Mucosa of rectum (tissue), 2 donors: ENCODE measurements around the gene UBE3D.
"Not testable (repeated sequence)": the region's sequence is repeated elsewhere in the genome, so short reads cannot be mapped to it uniquely, and the experiment has no call there.

Source experiments
- H3K27ac ChIP-seq, 2 donors: one replicate each; pipeline ENCODE4 v1.7.0; 2013; ENCODE audit warnings: inconsistent platforms in 2 of 2, low read depth in 2 of 2, low read length in 2 of 2
- H3K27me3 ChIP-seq, 2 donors: one replicate each; pipeline ENCODE4 v1.7.0; 2013; ENCODE audit warnings: low read length in 2 of 2; ENCODE audit not compliant: control insufficient read depth in 2 of 2, insufficient read depth in 2 of 2
- H3K36me3 ChIP-seq, 2 donors: one replicate each; pipeline ENCODE4 v1.7.0; 2013; ENCODE audit warnings: low read length in 2 of 2; ENCODE audit not compliant: control insufficient read depth in 2 of 2, insufficient read depth in 2 of 2
- H3K4me1 ChIP-seq, 2 donors: one replicate each; pipeline ENCODE4 v1.7.0; 2013; ENCODE audit warnings: low read length in 2 of 2, mild to moderate bottlenecking in 1 of 2; ENCODE audit not compliant: control insufficient read depth in 2 of 2, insufficient read depth in 2 of 2
- H3K4me3 ChIP-seq, 2 donors: one replicate each; pipeline ENCODE4 v1.7.0; 2013; ENCODE audit warnings: low read length in 2 of 2
- H3K9ac ChIP-seq, 2 donors: one replicate each; pipeline ENCODE4 v1.7.0; 2013; ENCODE audit warnings: low read length in 2 of 2, low read depth in 1 of 2, mild to moderate bottlenecking in 1 of 2
- H3K9me3 ChIP-seq, 2 donors: one replicate each; pipeline ENCODE4 v1.7.0; 2013; ENCODE audit warnings: low read length in 2 of 2; ENCODE audit not compliant: control insufficient read depth in 2 of 2
- donor health status: healthy.
- donor health status: Normal muscosa, but diverticular disease.

UBE3D gene

DNA sequence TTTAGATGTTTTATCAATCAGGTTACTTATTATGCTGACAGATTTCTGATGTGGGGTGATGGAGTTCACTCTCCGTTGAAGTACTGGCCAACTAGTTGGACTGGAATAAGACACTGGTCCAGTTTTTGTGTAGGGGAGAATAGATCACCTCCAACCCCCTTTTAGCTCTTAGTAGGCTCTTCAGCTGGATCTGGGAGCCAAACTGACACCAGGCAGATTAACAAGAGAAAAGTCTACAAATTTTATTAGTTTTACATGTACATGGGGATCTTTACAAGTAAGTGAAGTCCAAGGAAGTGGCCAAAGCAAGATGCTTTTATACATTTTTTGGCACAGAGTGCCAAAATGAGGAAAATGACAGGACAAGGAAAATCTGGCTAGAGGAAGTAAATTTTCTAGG lies 107.1 kb downstream of the UBE3D start:
- Histone ChIP-seq H3K36me3 (peaks cover 0 to 2% of the 10 kb centered on the region in 2 donors), H3K9ac (no peak overlapping the region), H3K9me3 (no peaks in the 10 kb centered on the region), H3K4me3 (no peak overlapping the region), H3K27me3 (no peaks in the 10 kb centered on the region), H3K27ac (no peak overlapping the region), H3K4me1 (no peaks in the 10 kb centered on the region)

GRCh38 chr6:82957868-82958245 lies 107.8 kb downstream of the UBE3D start:
- peaks cover 0 to 2% of the 10 kb centered on the region in 2 donors for H3K36me3 ChIP-seq
- H3K27me3 ChIP-seq = no peaks in the 10 kb centered on the region
- no peaks in the 10 kb centered on the region for H3K4me1 ChIP-seq
- no peak overlapping the region for H3K4me3 ChIP-seq
- no peak overlapping the region for H3K9ac ChIP-seq
- H3K27ac ChIP-seq = no peak overlapping the region
- H3K9me3 ChIP-seq = no peaks in the 10 kb centered on the region

GRCh38 chr6:82957171-82957867 lies 108.3 kb downstream of the UBE3D start:
- no peaks in the 10 kb centered on the region for H3K27me3 ChIP-seq

DNA sequence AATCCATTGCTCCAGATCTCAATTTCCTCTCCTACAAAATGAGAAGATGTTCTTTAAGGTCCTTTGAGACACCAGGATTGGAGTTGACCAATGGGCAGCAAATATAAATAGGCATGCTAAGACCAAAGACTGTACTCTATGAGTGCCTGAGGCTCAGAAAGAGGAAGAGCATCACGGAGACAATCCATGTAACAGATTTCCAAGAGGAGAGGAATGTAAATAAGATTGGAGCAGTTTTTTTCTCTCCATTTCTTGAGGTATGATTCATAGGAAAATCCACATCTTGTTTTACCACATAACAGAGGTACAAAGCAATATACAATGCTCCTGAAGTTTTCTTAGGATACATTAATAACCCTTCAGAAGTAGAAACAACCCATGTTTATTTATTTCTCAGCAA lies 109.8 kb downstream of the UBE3D start:
- Histone ChIP-seq H3K9ac (no peak overlapping the region), H3K4me3 (no peak overlapping the region), H3K9me3 (no peaks in the 10 kb centered on the region), H3K36me3 (peaks cover 0 to 2% of the 10 kb centered on the region in 2 donors), H3K4me1 (no peaks in the 10 kb centered on the region), H3K27ac (no peak overlapping the region), H3K27me3 (no peaks in the 10 kb centered on the region)

More at GRCh38 chr6:82957171-82957867, 108.3 kb downstream of the UBE3D start:
- H3K9ac ChIP-seq = no peak overlapping the region
- no peaks in the 10 kb centered on the region for H3K9me3 ChIP-seq
- no peaks in the 10 kb centered on the region for H3K4me1 ChIP-seq
- H3K27ac ChIP-seq = no peak overlapping the region
- H3K36me3 ChIP-seq = peaks cover 0 to 2% of the 10 kb centered on the region in 2 donors
- H3K4me3 ChIP-seq = no peak overlapping the region

GRCh38 chr6:82954937-82955577 lies 110.6 kb downstream of the UBE3D start:
- no peak overlapping the region for H3K9ac ChIP-seq
- no peak overlapping the region for H3K27ac ChIP-seq
- H3K27me3 ChIP-seq = no peaks in the 10 kb centered on the region
- H3K4me3 ChIP-seq = no peak overlapping the region
- H3K4me1 ChIP-seq = no peaks in the 10 kb centered on the region
- no peaks in the 10 kb centered on the region for H3K9me3 ChIP-seq
- peaks cover 0 to 2% of the 10 kb centered on the region in 2 donors for H3K36me3 ChIP-seq

DNA sequence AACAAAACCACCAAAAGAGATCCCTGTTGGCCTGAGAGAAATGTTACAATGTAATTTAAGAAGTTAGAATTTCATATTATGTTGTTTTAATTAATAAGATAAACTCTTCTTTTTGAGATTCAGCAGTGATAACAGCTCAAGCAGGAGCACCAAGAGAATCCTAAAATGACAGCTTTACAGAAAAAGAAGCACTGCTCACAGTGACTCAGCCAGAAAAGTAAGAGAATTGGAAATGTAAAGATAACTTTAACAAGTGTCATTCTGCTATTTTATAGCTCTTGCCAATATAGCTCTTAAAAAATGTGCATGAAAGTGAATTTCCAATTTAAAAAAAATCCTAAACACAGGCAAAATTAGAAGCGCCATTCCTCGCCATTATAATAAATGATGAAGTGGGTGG lies 111.3 kb downstream of the UBE3D start:
- peaks cover 0 to 2% of the 10 kb centered on the region in 2 donors for H3K36me3 ChIP-seq

DNA sequence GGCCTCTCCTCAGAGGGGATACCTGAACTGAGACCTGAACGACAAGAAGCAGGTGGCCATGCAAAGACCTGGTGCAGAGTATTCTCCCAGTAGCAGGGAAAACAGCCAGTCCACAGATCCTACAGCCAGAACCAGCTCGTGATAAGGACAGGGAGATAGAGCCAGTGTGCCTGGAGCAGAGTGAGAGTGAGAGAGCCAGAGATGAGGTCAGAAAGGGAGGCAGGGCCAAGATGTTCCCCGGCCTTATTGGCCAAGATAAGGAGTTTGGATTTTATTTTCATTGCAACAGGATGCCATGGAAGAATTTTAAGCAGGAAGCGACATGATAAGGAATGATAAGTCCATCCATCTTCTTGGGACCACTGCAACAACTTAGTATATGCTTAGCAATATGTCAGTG lies 111.8 kb downstream of the UBE3D start:
- Histone ChIP-seq H3K27ac (no peak overlapping the region), H3K4me1 (no peaks in the 10 kb centered on the region), H3K27me3 (no peaks in the 10 kb centered on the region), H3K9ac (no peak overlapping the region), H3K9me3 (no peaks in the 10 kb centered on the region), H3K4me3 (no peak overlapping the region), H3K36me3 (peaks cover 0 to 2% of the 10 kb centered on the region in 2 donors)

More for the DNA sequence above, 111.3 kb downstream of the UBE3D start:
- no peaks in the 10 kb centered on the region for H3K27me3 ChIP-seq
- no peak overlapping the region for H3K9ac ChIP-seq
- H3K4me3 ChIP-seq = no peak overlapping the region
- no peak overlapping the region for H3K27ac ChIP-seq
- no peaks in the 10 kb centered on the region for H3K9me3 ChIP-seq
- H3K4me1 ChIP-seq = no peaks in the 10 kb centered on the region

DNA sequence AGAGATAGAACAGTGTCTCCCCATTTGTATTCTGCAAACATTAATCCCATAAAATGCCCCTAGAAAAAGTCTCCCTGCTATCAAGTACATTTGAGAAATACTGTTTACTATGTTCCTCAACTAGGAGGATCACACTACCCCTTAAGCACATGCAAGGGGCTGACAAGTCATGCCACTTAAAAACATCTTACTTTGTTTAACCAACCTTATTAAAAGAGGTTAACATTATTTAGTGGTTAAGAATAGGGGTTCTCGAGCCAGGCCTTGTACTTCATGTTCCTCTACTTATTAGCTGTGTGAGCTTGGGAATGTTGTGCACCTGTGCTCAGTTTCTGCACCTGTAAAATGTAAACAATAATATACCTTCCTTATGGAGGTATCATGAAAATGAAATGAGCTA lies 113.7 kb downstream of the UBE3D start:
- H3K9me3 ChIP-seq = no peaks in the 10 kb centered on the region
- no peak overlapping the region for H3K4me3 ChIP-seq
- H3K36me3 ChIP-seq = peaks cover 0 to 2% of the 10 kb centered on the region in 2 donors
- no peak overlapping the region for H3K27ac ChIP-seq
- H3K9ac ChIP-seq = no peak overlapping the region
- H3K4me1 ChIP-seq = no peaks in the 10 kb centered on the region
- no peaks in the 10 kb centered on the region for H3K27me3 ChIP-seq

- Histone ChIP-seq H3K36me3 (peaks cover 0 to 2% of the 10 kb centered on the region in 2 donors), H3K4me3 (no peak overlapping the region), H3K9me3 (no peaks in the 10 kb centered on the region), H3K4me1 (no peaks in the 10 kb centered on the region), H3K9ac (no peak overlapping the region), H3K27me3 (no peaks in the 10 kb centered on the region), H3K27ac (no peak overlapping the region)
Observed at GRCh38 chr6:82951389-82951788, 114.3 kb downstream of the UBE3D start.

DNA sequence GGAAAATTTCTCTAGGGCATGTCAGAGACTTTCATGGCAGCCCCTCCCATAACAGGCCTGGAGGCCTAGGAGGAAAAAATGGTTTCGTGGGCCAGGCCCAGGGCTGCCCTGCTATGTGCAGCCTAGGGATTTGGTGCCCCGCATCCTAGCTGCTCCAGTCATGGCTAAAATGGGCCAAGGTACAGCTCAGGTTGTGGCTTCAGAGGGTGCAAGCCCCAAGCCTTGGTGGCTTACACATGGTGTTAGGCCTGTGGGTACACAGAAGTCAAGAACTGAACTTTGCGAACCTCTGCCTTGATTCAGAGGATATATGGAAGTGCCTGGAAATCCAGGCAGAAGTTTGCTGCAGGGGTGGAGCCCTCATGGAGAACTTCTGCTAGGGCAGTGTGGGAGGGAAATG lies 134.7 kb downstream of the UBE3D start:
- not testable (repeated sequence) for H3K27ac ChIP-seq, H3K4me3 ChIP-seq, H3K4me1 ChIP-seq, H3K36me3 ChIP-seq, H3K9me3 ChIP-seq, H3K9ac ChIP-seq, H3K27me3 ChIP-seq
